ENCODE data around the gene INMT. TPM values are rescaled to one million over a fixed set of nuclear protein-coding genes. Genes with fewer than 3 reads are reported as not detected.

INMT gene
- total RNA-seq, 1 experiment from 2014 or later: 0.17 TPM

- in situ Hi-C loops (cut with HindIII; ENCODE audit: low sequenced_read_pairs): no loop called here
- DNase-seq (ENCODE audit: low spot score): no peak
These were observed 48.2 kb downstream of the INMT start for GRCh38 chr7:30799976-30800661.

GRCh38 chr7:30800785-30801252 lies 48.9 kb downstream of the INMT start:
- in situ Hi-C loops (cut with HindIII; ENCODE audit: low sequenced_read_pairs): no loop called here
- DNase-seq (ENCODE audit: low spot score): peak; percentile 94

- in situ Hi-C loops (cut with HindIII; ENCODE audit: low sequenced_read_pairs): no loop called here
- no peak for DNase-seq (ENCODE audit: low spot score)
These were observed 50.9 kb downstream of the INMT start for GRCh38 chr7:30802812-30803211.

- in situ Hi-C loops (cut with HindIII; ENCODE audit: low sequenced_read_pairs): no loop called here
- DNase-seq (ENCODE audit: low spot score): no peak
These were observed 52.2 kb downstream of the INMT start for GRCh38 chr7:30804078-30804661.

- in situ Hi-C loops (cut with HindIII; ENCODE audit: low sequenced_read_pairs): no loop called here
- no peak for DNase-seq (ENCODE audit: low spot score)
These were observed 53.3 kb downstream of the INMT start for GRCh38 chr7:30805081-30805691.

GRCh38 chr7:30805931-30806330 lies 54.0 kb downstream of the INMT start:
- DNase-seq (ENCODE audit: low spot score): no peak
- in situ Hi-C loops (cut with HindIII; ENCODE audit: low sequenced_read_pairs): no loop called here

Other genes with a start within 250 kb of the INMT start
- 59.2 and 89.5 TPM in 2 replicates for gene GGCT, start 247.3 kb upstream of the INMT start, total RNA-seq (2014; rRNA removed; shearing (Covaris generic))
- 171 and 234 TPM in 2 replicates for gene GARS1, start 157.3 kb upstream of the INMT start, total RNA-seq (2014; rRNA removed; shearing (Covaris generic))
- not detected in 2 replicates for gene CRHR2, start 69.7 kb upstream of the INMT start, total RNA-seq (2014; rRNA removed; shearing (Covaris generic))
- 6.8 and 7.5 TPM in 2 replicates for gene MINDY4, start 19.3 kb downstream of the INMT start, total RNA-seq (2014; rRNA removed; shearing (Covaris generic))
- gene AQP1, start 159.7 kb downstream of the INMT start, total RNA-seq (2014; rRNA removed; shearing (Covaris generic)): not detected in 2 replicates
- not detected in 2 replicates for gene GHRHR, start 211.8 kb downstream of the INMT start, total RNA-seq (2014; rRNA removed; shearing (Covaris generic))